Heart right ventricle (tissue), 16 donors: ENCODE measurements around the gene KAT14. TPM values are rescaled to one million over a fixed set of nuclear protein-coding genes. Genes with fewer than 3 reads are reported as not detected.
"Not testable (repeated sequence)": the region's sequence is repeated elsewhere in the genome, so short reads cannot be mapped to it uniquely, and the experiment has no call there.

ENCODE experiments used
- ATAC-seq, 8 donors: fragments of 200-7000 bp; cut with Tn5 transposase; one replicate each; pipeline ENCODE4 v1.9.1; 2020; ENCODE audit warnings: mild to moderate bottlenecking in 8 of 8, moderate library complexity in 8 of 8, moderate number of reproducible peaks in 1 of 8
- DNase-seq, 2 donors: peaks; one replicate each; pipeline ENCODE4 v3.0.0-alpha.2; 2020
- H3K27ac ChIP-seq, 10 donors: fragments of 200-600 bp; sonication (generic) in 2 of 10; one replicate each; pipeline versions ENCODE4 v1.5.0 to v1.8.0; 2020 to 2022; ENCODE audit warnings: mild to moderate bottlenecking in 3 of 10
- H3K27me3 ChIP-seq, 7 donors: fragments of 200-600 bp; one replicate each; pipeline ENCODE4 v1.8.0; 2021 to 2022; ENCODE audit warnings: mild to moderate bottlenecking in 2 of 7
- H3K36me3 ChIP-seq, 9 donors: fragments of 200-600 bp; sonication (generic) in 1 of 9; one replicate each; pipeline versions ENCODE4 v1.5.0 to v1.8.0; 2020 to 2022; ENCODE audit warnings: mild to moderate bottlenecking in 2 of 9
- H3K4me1 ChIP-seq, 9 donors: fragments of 200-600 bp; sonication (generic) in 1 of 9; one replicate each; pipeline versions ENCODE4 v1.5.0 to v1.8.0; 2020 to 2022; ENCODE audit warnings: mild to moderate bottlenecking in 4 of 9
- H3K4me3 ChIP-seq, 10 donors: fragments of 200-600 bp; sonication (generic) in 2 of 10; one replicate each; pipeline versions ENCODE4 v1.5.0 to v1.8.0; 2020 to 2022; ENCODE audit warnings: mild to moderate bottlenecking in 7 of 10, moderate library complexity in 2 of 10
- H3K9me3 ChIP-seq, 11 donors: fragments of 200-600 bp in 10 of 11; sonication (generic) in 2 of 11; one replicate each; pipeline versions ENCODE4 v1.5.0 to v1.8.0; 2013 to 2022; ENCODE audit warnings: mild to moderate bottlenecking in 2 of 11, control low read depth in 1 of 11, moderate library complexity in 1 of 11
- whole genome bisulfite sequencing, 2 donors: extraction: QIAGEN DNeasy Blood & Tissue Kit; methylation state at CpG; one replicate each; pipeline ENCODE4 v1.1.7; 2013; ENCODE audit warnings: inconsistent platforms in 1 of 2; 5-methylcytosine and 5-hydroxymethylcytosine counted together
- intact Hi-C, 10 donors: fragments of 100-400 bp; cut with DNase I; formaldehyde crosslinking; loops; one replicate each; pipeline versions ENCODE4 v1.11.1 to v1.14.2; 2022
- polyA plus RNA-seq, 2 donors: library from polyadenylated mRNA; stranded (reverse); fragments of 200-250 nt; gene quantifications; one replicate each; pipeline ENCODE4 v1.2.3, GENCODE V29; 2013
- total RNA-seq, 10 donors: library from RNA; stranded (reverse); fragmentation: NEBNext Ultra II Directional in 3 of 10; extraction: Animal tissue kit (Norgen Biotek cat#: 25700) in 3 of 10; gene quantifications; one replicate each; pipeline versions ENCODE4 v1.2.1 to v1.2.4, GENCODE V29; 2021 to 2023
- TF ChIP-seq, protein P1 (sequence below), 9 donors: fragments of 200-600 bp; sonication (generic) in 2 of 9; IDR thresholded peaks; one replicate each; pipeline versions ENCODE4 v1.5.0 to v1.8.0; 2021 to 2022; ENCODE audit warnings: antibody characterized with exemption in 9 of 9, mild to moderate bottlenecking in 5 of 9, moderate library complexity in 1 of 9
- donor health status: Arrhythmogenic right ventricular cardiomyopathy.
- donor health status: ischemic (EF 13 %, LVEDD 7.1; RV severe dilation, severe dysfunction).
- donor health status: healthy with polysubstance abuse.
- donor health status: DM: no; HTN: yes; CAD: no.
- donor health status: DM: no; HTN: no; CAD: no.
- donor health status: ischemic (EF 25% LVEDD 6.9; RV normal size, moderate dysfunction).
- donor health status: ischemic (EF 25% LVEDD 5.7; RV mildly dilated, moderate dysfunction).
- donor health status: healthy.
- donor health status: DM: yes; HTN: yes; CAD: no.
- donor health status: Ischemic cardiomyopathy.
- donor health status: ischemic (EF 35%, LVEDD 5.7; RV mildly dilated, moderate dysfunction).
- donor health status: nonischemic (EF 11% LVEDD 7.7; RV severe dilation, severe dysfunction).
- donor health status: DM: yes; HTN: yes; CAD: no.
- donor health status: PGD.
- donor health status: ischemic (EF 29% LVEDD 5.4; RV normal size, mild dysfunction).
- donor health status: nonischemic (EF 23%, LVEDD 6.1; RV moderate dilation, normal function).

Gene KAT14
- total and polyA plus RNA-seq, 12 donors, result 4.2 to 16.5 (median 10.1) TPM

DNA sequence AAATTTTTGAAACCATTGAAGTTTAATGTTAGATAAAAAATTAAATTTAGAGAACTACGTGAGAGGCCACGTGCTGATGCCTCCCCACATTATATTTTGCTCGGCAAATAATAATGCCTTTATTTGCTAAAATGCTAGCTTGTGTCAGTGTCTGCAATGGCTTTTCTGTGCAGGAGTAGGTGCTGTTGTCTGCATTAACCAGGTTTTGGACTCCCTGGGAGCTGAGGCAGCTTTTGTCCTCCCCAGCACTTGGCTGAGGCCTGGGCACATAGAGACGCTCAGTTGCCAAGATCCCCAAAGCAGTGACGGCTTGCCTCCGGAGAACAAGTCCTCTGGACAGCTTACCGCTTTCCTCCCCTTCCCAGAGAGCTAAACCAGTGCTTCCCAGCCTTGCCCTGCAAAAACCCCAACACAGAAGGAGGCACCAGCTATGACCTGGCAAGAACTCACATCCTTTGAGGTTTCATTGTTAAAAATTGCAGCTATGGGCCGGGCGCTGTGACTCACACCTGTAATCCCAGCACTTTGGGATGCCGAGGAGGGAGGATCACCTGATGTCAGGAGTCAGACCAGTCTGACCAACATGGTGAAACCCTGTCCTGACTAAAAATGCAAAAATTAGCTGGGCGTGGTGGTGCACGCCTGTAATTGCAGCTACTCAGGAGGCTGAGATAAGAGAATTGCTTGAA lies 59.9 kb downstream of the KAT14 start:
- Histone ChIP-seq H3K4me3 (no peak overlapping the region), H3K27ac (no peak overlapping the region), H3K27me3 (no peaks in the 10 kb centered on the region), H3K36me3 (no peaks in the 10 kb centered on the region), H3K4me1 (no peaks in the 10 kb centered on the region), H3K9me3 (peaks cover 0 to 13% (median 9%) of the 10 kb centered on the region in 11 donors)
- DNase-seq (no peak), ATAC-seq (no peak)
- WGBS, 2 donors, result 95% methylated on average over 12 of the region's 12 CpGs
- intact Hi-C loops, result no loop called here
- TF ChIP-seq, protein P1, sequence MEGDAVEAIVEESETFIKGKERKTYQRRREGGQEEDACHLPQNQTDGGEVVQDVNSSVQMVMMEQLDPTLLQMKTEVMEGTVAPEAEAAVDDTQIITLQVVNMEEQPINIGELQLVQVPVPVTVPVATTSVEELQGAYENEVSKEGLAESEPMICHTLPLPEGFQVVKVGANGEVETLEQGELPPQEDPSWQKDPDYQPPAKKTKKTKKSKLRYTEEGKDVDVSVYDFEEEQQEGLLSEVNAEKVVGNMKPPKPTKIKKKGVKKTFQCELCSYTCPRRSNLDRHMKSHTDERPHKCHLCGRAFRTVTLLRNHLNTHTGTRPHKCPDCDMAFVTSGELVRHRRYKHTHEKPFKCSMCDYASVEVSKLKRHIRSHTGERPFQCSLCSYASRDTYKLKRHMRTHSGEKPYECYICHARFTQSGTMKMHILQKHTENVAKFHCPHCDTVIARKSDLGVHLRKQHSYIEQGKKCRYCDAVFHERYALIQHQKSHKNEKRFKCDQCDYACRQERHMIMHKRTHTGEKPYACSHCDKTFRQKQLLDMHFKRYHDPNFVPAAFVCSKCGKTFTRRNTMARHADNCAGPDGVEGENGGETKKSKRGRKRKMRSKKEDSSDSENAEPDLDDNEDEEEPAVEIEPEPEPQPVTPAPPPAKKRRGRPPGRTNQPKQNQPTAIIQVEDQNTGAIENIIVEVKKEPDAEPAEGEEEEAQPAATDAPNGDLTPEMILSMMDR (IDR thresholded peaks at IDR 0.05), result no peak

DNA sequence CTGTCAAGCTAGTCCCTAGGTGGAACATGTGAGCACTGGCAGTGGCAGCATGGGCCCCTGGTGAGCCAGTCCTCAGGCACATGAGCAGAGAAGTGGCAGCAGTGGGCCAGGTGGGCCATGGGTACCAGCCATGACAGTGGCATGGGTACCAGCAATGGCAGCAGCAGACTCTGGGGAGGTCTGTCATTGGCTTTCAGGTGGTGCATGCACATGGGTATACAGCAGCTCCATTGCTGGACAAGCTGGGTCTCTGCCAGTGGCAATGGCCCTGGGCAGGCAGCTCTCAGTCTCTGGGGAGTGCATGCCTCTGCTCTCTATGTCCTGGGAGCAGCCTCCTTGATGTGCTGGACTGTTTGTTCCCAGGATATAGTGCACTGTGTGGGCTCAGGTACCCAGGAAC lies 65.3 kb downstream of the KAT14 start:
- peaks cover 0 to 19% (median 9%) of the 10 kb centered on the region in 11 donors for H3K9me3 ChIP-seq
- no peak overlapping the region for H3K4me3 ChIP-seq
- intact Hi-C loops, result no loop called here
- ATAC-seq (no peak), DNase-seq (no peak)
- no peak overlapping the region for H3K27ac ChIP-seq
- no peaks in the 10 kb centered on the region for H3K36me3 ChIP-seq
- H3K4me1 ChIP-seq, result no peaks in the 10 kb centered on the region
- TF ChIP-seq, protein P1 (IDR thresholded peaks at IDR 0.05), result no peak
- H3K27me3 ChIP-seq, result no peaks in the 10 kb centered on the region

DNA sequence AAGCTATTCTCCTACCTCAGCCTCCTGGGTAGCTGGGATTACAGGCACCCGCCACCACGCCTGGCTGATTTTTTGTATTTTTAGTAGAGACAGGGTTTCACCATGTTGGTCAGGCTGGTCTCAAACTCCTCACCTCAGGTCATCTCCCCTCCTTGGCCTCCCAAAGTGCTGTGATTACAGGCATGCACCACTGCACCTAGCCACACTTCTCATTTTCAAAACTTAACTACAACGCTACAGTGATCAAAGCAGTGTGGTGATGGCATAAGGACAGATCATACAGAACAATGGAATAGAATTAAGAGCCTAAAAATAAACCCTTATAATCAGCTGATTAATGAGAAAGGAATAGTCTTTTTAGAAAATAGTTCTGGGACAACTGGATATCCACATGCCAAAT lies 66.0 kb downstream of the KAT14 start:
- H3K27ac ChIP-seq, H3K4me1 ChIP-seq, H3K36me3 ChIP-seq, intact Hi-C loops, H3K4me3 ChIP-seq, DNase-seq, H3K27me3 ChIP-seq, ATAC-seq: not testable (repeated sequence)
- 84 to 97% methylated on average over 3 of the region's 3 CpGs for WGBS, 2 donors
- peaks cover 0 to 19% (median 9%) of the 10 kb centered on the region in 11 donors for H3K9me3 ChIP-seq

DNA sequence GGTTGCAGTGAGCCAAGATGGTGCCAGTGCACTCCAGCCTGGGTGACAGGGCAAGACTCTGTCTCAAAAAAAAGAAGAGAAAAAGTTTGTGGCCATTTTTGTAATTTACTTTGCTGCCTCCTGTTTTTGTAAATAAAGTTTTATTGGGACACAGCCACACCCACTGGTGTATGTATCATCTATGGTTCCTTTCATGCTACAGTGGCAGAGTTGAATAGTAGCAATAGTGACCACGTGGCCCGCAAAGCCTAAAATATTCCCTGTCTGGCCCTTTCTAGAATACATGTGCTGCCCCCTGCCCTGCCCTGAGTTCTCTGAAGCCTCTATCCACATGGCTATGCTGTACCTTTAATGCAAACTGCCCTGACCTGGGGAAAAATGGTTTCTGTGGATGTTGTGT lies 75.3 kb downstream of the KAT14 start:
- 87 to 90% methylated on average over 2 of the region's 2 CpGs for WGBS, 2 donors
- intact Hi-C loops, result no loop called here

DNA sequence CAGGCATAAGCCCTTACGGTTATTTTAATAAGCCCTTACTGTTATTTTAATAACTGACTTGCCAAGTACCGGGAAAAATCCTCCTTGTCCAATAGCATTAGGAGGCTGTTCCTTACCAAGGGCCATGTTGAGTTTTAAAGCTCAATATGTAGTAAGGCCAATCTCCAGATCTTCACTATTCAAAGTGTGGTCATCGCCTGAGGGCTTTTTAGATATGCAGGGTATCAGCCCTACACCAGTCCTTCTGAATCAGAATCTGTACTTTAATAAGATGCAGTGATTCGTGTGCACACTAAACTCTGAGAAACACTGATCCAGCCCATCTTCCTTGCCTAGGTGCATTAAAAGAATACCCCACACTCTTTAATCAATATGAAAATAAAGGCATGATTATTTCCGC lies 77.9 kb downstream of the KAT14 start:
- DNase-seq (no peak), ATAC-seq (no peak)
- no peaks in the 10 kb centered on the region for H3K9me3 ChIP-seq
- intact Hi-C loops, result no loop called here
- 87 to 90% methylated on average over 5 of the region's 5 CpGs for WGBS, 2 donors
- H3K27ac ChIP-seq, result no peak overlapping the region
- H3K27me3 ChIP-seq, result peaks cover 0 to 4% (median 0%) of the 10 kb centered on the region in 7 donors
- no peaks in the 10 kb centered on the region for H3K36me3 ChIP-seq
- no peaks in the 10 kb centered on the region for H3K4me1 ChIP-seq
- TF ChIP-seq, protein P1 (IDR thresholded peaks at IDR 0.05), result no peak
- H3K4me3 ChIP-seq, result no peak overlapping the region

More for the DNA sequence above, 75.3 kb downstream of the KAT14 start:
- H3K27ac ChIP-seq, result no peak overlapping the region
- no peak for ATAC-seq
- H3K27me3 ChIP-seq, result no peaks in the 10 kb centered on the region
- no peaks in the 10 kb centered on the region for H3K4me1 ChIP-seq
- no peaks in the 10 kb centered on the region for H3K36me3 ChIP-seq
- no peak overlapping the region for H3K4me3 ChIP-seq
- no peaks in the 10 kb centered on the region for H3K9me3 ChIP-seq
- DNase-seq, result no peak
- TF ChIP-seq, protein P1 (IDR thresholded peaks at IDR 0.05), result no peak
